Activated naive CD8-positive, alpha-beta T cell treated with anti-CD3 and anti-CD28 coated beads, Interleukin-2, amount 10 ng/mL, durations not matched to agents 7 days and 5 days (primary cell): ENCODE measurements around the gene LYPD3. TPM values are rescaled to one million over a fixed set of nuclear protein-coding genes. Genes with fewer than 3 reads are reported as not detected.
"Not testable (repeated sequence)": the region's sequence is repeated elsewhere in the genome, so short reads cannot be mapped to it uniquely, and the experiment has no call there.

Source experiments
- ATAC-seq: fragments of 150-1000 bp; cut with Tn5 transposase; one replicate; pipeline ENCODE4 v1.10.0; 2021; ENCODE audit warnings: low read depth, moderate library complexity
- POLR2A ChIA-PET: fragments of 350-600 bp; sonication (Branson Sonifier 250); formaldehyde crosslinking; loops from one replicate; lab custom pipeline; 2021; ENCODE audit warnings: antibody characterized with exemption; lab: Charles Lee
- DNase-seq: peaks from one replicate; pipeline ENCODE4 v3.0.0; 2021
- H3K27ac Mint-ChIP-seq: one replicate; pipeline ENCODE4 v1.8.0; 2022; ENCODE audit warnings: mild to moderate bottlenecking, mixed read lengths
- H3K27me3 Mint-ChIP-seq: one replicate; pipeline ENCODE4 v1.8.0; 2022; ENCODE audit warnings: mild to moderate bottlenecking, moderate library complexity, mixed read lengths
- H3K36me3 Mint-ChIP-seq: one replicate; pipeline ENCODE4 v1.8.0; 2021; ENCODE audit warnings: mild to moderate bottlenecking, mixed read lengths
- H3K4me1 Mint-ChIP-seq: one replicate; pipeline ENCODE4 v1.8.0; 2021; ENCODE audit warnings: mixed read lengths
- H3K4me3 Mint-ChIP-seq: one replicate; pipeline ENCODE4 v1.8.0; 2022; ENCODE audit warnings: mild to moderate bottlenecking, moderate library complexity, mixed read lengths
- H3K9me3 Mint-ChIP-seq: one replicate; pipeline ENCODE4 v1.8.0; 2021; ENCODE audit warnings: mixed read lengths
- total RNA-seq, 2 experiments: library from RNA; stranded (reverse); gene quantifications; one replicate each; pipeline ENCODE4 v1.2.3, GENCODE V29; 2021

Gene LYPD3
- total RNA-seq, 2 experiments from 2014 or later: 1.2 to 1.8 TPM

DNA sequence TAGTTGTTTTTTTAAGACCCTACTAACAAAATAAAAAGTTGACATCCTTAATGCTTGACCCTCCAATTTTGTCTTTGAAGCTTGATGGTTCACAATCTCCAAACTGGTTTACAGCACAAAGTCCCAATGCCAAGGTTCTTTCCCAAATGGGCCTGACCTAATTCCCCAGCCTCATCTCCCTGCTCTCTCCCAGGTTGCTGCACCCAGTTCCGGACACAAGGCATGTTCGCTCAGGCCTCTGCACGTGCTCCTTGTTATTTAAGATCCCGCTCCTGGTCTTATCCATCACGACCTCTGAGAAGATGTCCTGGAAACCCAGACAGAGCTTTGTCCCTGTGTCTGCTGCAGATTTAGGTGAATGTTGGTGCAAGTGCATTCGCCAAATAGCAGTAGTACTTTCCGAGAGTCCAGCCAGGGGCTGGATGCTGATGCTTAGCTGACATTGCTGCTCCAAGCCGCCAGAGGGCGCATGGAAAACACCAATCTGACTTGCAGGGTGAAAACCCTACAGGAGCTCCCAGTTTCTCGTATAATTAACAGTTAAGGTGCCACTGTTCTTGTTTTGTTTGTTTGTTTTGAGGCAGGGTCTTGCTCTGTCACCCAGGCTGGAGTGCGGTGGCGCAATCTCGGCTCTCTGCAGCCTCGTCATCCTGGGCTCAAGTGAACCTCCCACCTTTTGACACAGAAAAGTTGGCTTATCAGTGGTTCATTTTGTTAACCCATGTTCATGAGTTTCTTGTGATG lies 18.5 kb downstream of the LYPD3 start:
- Mint-ChIP-seq H3K4me1 (peaks cover 11% of the 10 kb centered on the region), H3K27ac (peak overlapping the region; percentile 4), H3K4me3 (no peak overlapping the region), H3K9me3 (no peaks in the 10 kb centered on the region), H3K27me3 (no peaks in the 10 kb centered on the region), H3K36me3 (no peaks in the 10 kb centered on the region)
- peak; percentile 83 for ATAC-seq
- peak; percentile 80 for DNase-seq
- POLR2A ChIA-PET: interaction anchor here (1.0 to 3.3 kb wide), 6 partner anchors 14 to 148 kb away, joined by 3 to 31 read pairs (median 6); partner anchors contain the start of gene PHLDB3

DNA sequence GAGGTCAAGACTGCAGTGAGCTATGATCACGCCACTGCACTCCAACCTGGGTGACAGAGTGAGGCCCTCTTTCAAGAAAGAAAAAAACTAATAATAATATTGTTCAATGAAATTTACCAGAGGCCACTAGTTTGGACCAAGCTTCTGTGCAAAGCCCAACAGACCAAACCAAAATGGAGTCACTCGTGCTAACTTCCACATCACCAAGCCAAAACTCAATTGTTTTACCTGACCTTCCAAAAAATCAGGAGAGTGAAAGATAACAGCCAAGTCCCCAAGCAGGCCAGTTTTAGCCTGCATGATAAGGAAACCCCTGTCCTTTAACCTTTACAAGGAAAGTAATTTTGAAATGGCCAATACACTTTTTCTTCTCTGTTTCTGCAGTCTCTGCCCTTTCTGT lies 20.0 kb downstream of the LYPD3 start:
- POLR2A ChIA-PET: interaction anchor here (0.9 kb wide), 1 partner anchor 74 kb away, joined by 3 read pairs; no protein-coding TSS in a partner anchor
- H3K4me1 Mint-ChIP-seq: peaks cover 8% of the 10 kb centered on the region
- ATAC-seq (no peak), DNase-seq (no peak)
- H3K9me3 Mint-ChIP-seq: no peaks in the 10 kb centered on the region
- H3K27ac Mint-ChIP-seq: no peak overlapping the region
- H3K36me3 Mint-ChIP-seq: no peaks in the 10 kb centered on the region
- no peak overlapping the region for H3K4me3 Mint-ChIP-seq
- no peaks in the 10 kb centered on the region for H3K27me3 Mint-ChIP-seq

DNA sequence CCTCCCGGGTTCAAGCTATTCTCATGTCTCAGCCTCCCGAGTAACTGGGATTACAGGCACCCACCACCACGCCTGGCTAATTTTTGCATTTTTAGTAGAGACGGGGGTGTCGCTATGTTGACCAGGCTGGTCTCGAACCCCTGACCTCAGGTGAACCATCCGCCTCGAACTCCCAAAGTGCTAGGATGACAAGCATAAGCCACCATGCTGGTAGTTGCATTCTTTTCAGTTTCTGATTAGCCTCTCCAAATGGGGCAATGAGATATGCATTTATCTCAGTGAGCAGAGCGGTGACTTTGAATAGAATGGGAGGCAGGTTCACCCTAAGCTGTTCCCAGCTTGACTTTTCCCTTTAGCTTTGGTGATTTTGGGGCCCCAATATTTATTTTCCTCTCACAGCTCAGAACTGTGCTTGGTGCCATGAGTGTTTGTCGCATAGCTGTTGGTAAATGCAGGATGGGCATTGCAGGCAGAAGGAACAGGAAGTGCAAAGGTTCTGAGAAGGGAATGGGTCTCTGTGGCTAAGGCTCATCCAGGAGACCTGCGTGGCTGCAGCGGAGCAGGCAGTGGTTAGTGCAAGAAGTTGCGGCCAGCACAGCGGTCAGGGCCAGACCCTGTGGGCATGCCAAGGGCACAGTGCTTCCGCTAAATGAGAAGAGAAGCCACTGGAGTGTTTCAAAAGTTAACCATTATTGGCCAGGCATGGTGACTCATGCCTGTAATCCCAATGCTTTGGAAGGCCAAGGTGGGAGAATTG lies 20.7 kb downstream of the LYPD3 start:
- no peaks in the 10 kb centered on the region for H3K9me3 Mint-ChIP-seq
- DNase-seq: no peak
- H3K27ac Mint-ChIP-seq: no peak overlapping the region
- no peaks in the 10 kb centered on the region for H3K36me3 Mint-ChIP-seq
- no peaks in the 10 kb centered on the region for H3K27me3 Mint-ChIP-seq
- POLR2A ChIA-PET: interaction anchor here (0.6 to 0.9 kb wide), 2 partner anchors 41 to 75 kb away, joined by 3 read pairs; no protein-coding TSS in a partner anchor
- no peak overlapping the region for H3K4me3 Mint-ChIP-seq
- peaks cover 9% of the 10 kb centered on the region for H3K4me1 Mint-ChIP-seq
- ATAC-seq: no peak

DNA sequence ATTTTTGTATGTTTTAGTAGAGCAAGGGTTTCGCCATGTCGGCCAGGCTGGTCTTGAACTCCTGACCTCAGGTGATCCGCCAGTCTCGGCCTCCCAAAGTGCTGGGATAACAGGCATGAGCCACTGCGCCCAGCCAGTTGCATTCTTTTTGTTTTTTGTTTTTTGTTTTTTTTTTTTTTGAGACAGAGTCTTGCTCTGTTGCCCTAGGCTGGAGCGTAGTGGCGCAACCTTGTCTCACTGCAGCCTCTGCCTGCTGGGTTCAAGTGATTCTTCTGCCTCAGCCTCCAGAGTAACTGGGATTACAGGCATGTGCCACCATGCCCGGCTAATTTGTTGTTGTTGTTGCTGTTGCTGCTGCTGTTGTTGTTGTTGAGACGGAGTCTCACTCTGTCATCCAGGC lies 21.3 kb downstream of the LYPD3 start:
- H3K4me1 Mint-ChIP-seq: peaks cover 12% of the 10 kb centered on the region
- not testable (repeated sequence) for H3K27me3 Mint-ChIP-seq, H3K27ac Mint-ChIP-seq

DNA sequence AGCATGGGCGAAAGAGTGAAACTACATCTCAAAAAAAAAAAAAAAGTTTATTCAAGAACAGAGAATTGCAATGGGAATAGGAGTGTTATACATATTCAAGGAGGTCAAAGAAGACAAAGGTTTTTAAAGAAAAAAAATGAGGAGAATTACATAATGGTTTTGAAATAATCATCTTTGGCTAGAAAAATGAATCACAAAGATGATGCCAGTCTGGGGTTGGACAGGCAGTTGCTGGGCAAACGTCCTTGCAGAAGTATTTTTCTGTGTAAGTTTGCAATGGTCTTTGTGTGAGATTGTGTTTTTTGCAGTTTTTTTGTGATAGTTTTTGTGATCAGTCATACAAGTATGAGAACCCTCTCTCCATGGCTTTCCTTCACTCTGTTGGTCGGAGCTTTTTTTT lies 23.7 kb downstream of the LYPD3 start:
- no peak overlapping the region for H3K27ac Mint-ChIP-seq
- peaks cover 25% of the 10 kb centered on the region for H3K4me1 Mint-ChIP-seq
- no peaks in the 10 kb centered on the region for H3K36me3 Mint-ChIP-seq
- no peaks in the 10 kb centered on the region for H3K27me3 Mint-ChIP-seq
- no peak for ATAC-seq
- POLR2A ChIA-PET: no interaction called here
- DNase-seq: no peak
- H3K4me3 Mint-ChIP-seq: no peak overlapping the region
- peaks cover 1% of the 10 kb centered on the region for H3K9me3 Mint-ChIP-seq

More for the DNA sequence above, 21.3 kb downstream of the LYPD3 start:
- POLR2A ChIA-PET: interaction anchor here (0.6 kb wide), 1 partner anchor 42 kb away, joined by 3 read pairs; no protein-coding TSS in a partner anchor
- H3K4me3 Mint-ChIP-seq, DNase-seq, ATAC-seq, H3K36me3 Mint-ChIP-seq, H3K9me3 Mint-ChIP-seq: not testable (repeated sequence)

DNA sequence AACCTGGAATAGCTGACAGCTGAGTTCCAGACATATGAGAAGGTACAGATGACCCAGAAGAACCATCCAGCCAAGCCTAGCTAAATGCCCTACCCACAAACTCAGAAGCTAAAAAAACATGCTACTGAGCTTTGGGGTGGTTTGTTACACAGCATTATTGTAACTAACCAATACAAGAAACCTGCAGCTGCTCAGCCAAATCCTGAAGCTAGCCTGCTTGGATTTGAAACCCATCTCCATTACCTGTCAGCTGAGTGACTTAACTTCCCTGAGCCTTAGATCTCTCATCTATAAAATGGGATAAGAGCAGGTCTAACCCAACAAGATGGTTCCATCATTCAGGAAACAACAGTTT lies 25.7 kb downstream of the LYPD3 start:
- H3K4me1 Mint-ChIP-seq: peaks cover 22% of the 10 kb centered on the region
- POLR2A ChIA-PET: interaction anchor here (1.1 to 2.6 kb wide), 5 partner anchors 24 to 93 kb away, joined by 7 to 19 read pairs (median 8); partner anchors contain the start of genes ETHE1, PHLDB3 and ZNF575
- DNase-seq (no peak), ATAC-seq (no peak)
- H3K27me3 Mint-ChIP-seq: no peaks in the 10 kb centered on the region
- peak overlapping the region; percentile 77 for H3K27ac Mint-ChIP-seq
- H3K4me3 Mint-ChIP-seq: peak overlapping the region; percentile 29
- H3K36me3 Mint-ChIP-seq: no peaks in the 10 kb centered on the region
- peaks cover 1% of the 10 kb centered on the region for H3K9me3 Mint-ChIP-seq

DNA sequence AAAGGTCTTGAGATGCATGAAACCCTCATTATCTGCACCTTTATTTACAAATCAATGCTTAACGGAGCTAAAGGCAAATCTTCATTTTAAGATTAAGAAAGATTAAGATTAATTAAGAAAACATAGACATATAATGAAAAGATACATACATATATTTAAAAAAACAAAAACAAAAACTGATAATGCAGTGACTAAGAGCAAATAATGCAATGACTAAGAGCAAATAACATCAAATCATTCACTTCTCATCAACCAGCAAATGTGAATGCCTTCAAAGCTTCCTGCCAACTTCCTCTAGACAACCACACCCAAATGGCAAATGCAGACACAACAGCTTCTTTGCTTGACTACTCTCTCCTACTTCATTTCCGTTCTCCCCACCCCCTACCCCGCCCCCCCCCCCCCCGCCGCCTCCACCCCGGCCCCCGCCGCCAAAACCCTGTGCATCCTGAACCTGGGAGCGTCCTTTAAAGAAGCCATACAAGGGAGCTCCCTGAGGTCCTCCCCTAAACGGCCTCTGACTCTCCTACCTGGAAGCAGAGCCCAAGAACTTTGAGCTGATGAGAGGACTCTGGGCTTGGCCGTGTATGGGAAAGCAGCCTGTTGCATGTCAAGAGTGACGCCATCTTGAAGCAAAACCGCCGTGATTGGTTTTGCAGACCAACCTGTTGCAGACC lies 26.2 kb downstream of the LYPD3 start:
- Mint-ChIP-seq H3K9me3 (peaks cover 1% of the 10 kb centered on the region), H3K27me3 (no peaks in the 10 kb centered on the region), H3K4me1 (peaks cover 19% of the 10 kb centered on the region), H3K4me3 (peak overlapping the region; percentile 48), H3K36me3 (no peaks in the 10 kb centered on the region), H3K27ac (peak overlapping the region; percentile 77)
- DNase-seq: peak; percentile 46
- peak; percentile 85 for ATAC-seq
- POLR2A ChIA-PET: interaction anchor here (0.6 to 2.6 kb wide), 8 partner anchors 24 to 316 kb away, joined by 3 to 19 read pairs (median 8); partner anchors contain the start of genes ETHE1, PHLDB3, SMG9 and ZNF575

DNA sequence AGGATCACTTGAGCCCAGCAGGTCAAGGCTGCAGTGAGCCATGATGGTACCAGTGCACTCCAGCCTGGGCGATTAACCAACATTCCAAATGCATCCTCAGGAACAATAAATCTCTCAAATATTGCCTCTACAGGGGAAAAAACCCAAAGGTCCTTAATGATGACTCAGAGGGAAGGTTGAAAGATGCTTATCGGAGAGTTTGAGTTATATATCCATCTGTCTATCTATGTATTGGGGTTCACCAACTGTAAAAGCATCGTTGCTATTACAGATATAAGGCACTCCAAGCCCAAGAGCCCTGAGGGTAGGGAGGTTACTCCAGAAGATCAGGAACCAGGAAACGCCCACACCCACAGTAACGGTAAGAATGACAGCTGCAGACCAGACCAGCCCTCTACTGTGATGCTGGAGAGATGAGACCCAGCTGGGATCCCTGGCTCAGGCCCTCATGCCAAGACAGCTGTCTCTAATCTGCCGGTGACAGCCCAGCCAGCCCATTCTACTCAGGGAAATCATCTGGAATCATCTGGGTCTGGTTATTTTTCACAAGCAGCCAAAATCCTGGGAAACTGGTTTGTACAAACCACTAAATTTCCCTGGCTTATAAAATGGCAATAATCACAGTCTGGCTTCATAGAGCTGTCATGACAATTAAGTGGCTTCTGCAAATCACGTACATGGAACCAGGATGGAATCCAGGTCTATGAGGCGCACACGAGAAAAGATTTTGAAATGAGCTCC lies 26.9 kb downstream of the LYPD3 start:
- no peak for ATAC-seq
- H3K9me3 Mint-ChIP-seq: peaks cover 1% of the 10 kb centered on the region
- POLR2A ChIA-PET: interaction anchor here (0.6 to 2.6 kb wide), 9 partner anchors 13 to 316 kb away, joined by 3 to 19 read pairs (median 7); partner anchors contain the start of genes ETHE1, PHLDB3, SMG9 and ZNF575
- H3K27ac Mint-ChIP-seq: peak overlapping the region; percentile 77
- H3K27me3 Mint-ChIP-seq: no peaks in the 10 kb centered on the region
- DNase-seq: no peak
- H3K4me3 Mint-ChIP-seq: peak overlapping the region; percentile 48
- H3K4me1 Mint-ChIP-seq: peaks cover 17% of the 10 kb centered on the region
- no peaks in the 10 kb centered on the region for H3K36me3 Mint-ChIP-seq

DNA sequence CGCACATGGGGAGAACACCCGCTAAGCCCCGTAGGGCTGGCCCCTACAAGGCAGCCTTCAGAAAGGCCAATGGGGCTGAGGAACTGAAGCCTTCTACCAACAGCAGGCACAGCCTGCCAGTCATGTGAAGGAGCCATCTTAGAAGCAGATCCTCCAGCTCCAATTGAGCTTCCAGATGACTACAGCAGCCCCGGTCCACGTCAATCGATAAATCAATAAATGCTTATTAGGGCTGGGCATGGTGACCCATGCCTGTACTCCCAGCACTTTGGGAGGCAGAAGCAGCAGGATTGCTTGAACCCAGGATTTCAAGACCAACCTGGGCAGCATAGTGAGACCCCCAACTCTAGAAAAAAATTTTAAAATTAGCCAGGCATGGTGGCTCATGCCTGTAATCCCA lies 27.7 kb downstream of the LYPD3 start:
- peaks cover 22% of the 10 kb centered on the region for H3K4me1 Mint-ChIP-seq
- H3K9me3 Mint-ChIP-seq: peaks cover 1% of the 10 kb centered on the region
- no peak for ATAC-seq
- POLR2A ChIA-PET: no interaction called here
- no peak overlapping the region for H3K4me3 Mint-ChIP-seq
- DNase-seq: no peak
- H3K36me3 Mint-ChIP-seq: no peaks in the 10 kb centered on the region
- no peaks in the 10 kb centered on the region for H3K27me3 Mint-ChIP-seq
- H3K27ac Mint-ChIP-seq: no peak overlapping the region

DNA sequence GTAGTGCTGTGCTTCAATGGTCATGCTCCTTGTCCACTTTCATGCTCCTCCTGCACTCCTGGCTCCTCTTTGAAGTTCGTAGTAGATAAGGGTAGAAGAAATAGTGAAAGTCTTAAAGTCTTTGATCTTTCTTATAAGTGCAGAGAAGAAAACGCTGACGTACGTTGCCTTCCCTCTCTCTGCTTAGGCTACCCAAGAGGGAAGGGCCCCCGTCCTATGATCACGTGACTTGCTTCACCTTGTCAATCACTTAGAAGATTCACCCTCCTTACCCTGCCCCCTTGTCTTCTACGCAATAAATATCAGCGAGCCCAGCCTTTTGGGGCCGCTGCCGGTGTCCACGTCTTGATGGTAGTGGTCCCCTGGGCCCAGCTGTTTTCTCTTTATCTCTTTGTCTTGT lies 28.1 kb downstream of the LYPD3 start:
- H3K4me1 Mint-ChIP-seq: peaks cover 23% of the 10 kb centered on the region
- H3K4me3 Mint-ChIP-seq, DNase-seq: not testable (repeated sequence)

DNA sequence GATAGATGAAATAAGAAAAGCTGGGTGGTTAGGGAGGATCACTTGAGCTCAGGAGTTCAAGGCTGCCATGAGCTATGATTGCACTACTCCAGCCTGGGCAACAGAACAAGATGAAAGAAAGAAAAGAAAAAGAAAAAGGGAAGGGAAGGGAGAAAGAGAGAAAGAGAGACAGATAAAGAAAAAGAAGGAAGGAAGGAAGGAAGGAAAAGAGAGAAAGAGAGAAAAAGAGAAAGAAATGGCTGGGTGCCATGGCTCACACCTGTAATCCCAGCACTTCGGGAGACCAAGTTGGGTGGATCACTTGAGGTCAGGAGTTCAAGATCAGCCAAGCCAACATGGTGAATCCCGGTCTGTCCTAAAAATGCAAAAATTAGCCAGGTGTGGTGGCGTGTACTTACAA lies 29.6 kb downstream of the LYPD3 start:
- Mint-ChIP-seq H3K4me1 (peaks cover 23% of the 10 kb centered on the region), H3K27ac (no peak overlapping the region), H3K27me3 (no peaks in the 10 kb centered on the region), H3K36me3 (no peaks in the 10 kb centered on the region), H3K4me3 (no peak overlapping the region), H3K9me3 (peaks cover 1% of the 10 kb centered on the region)
- no peak for ATAC-seq
- POLR2A ChIA-PET: no interaction called here
- no peak for DNase-seq

More for the DNA sequence above, 28.1 kb downstream of the LYPD3 start:
- H3K27ac Mint-ChIP-seq, POLR2A ChIA-PET, ATAC-seq, H3K36me3 Mint-ChIP-seq, H3K27me3 Mint-ChIP-seq, H3K9me3 Mint-ChIP-seq: not testable (repeated sequence)

DNA sequence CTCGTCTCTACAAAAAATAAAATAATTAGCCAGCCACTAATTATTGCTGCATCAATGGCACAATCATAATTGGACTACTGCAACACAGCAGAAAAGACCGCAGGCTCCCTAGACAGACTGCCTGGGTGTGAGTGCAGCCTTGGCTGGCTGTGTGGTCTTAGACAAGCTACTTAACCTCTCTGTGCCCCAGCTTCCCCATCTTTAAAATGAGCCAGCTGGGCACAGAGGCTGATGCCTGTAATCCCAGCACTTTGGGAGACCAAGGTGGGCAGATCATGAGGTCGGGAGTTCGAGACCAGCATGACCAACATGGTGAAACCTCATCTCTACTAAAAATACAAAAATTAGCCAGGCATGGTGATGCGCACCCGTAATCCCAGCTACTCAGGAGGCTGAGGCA lies 31.7 kb downstream of the LYPD3 start:
- POLR2A ChIA-PET: no interaction called here
- Mint-ChIP-seq H3K4me1 (peaks cover 17% of the 10 kb centered on the region), H3K4me3 (no peak overlapping the region), H3K27me3 (no peaks in the 10 kb centered on the region), H3K36me3 (no peaks in the 10 kb centered on the region), H3K9me3 (no peaks in the 10 kb centered on the region), H3K27ac (no peak overlapping the region)
- ATAC-seq (no peak), DNase-seq (no peak)
